GM21529 (cell line): ENCODE measurements around the gene CAB39L.
"Not testable (repeated sequence)": the region's sequence is repeated elsewhere in the genome, so short reads cannot be mapped to it uniquely, and the experiment has no call there.

Experiments
- ATAC-seq: cut with Tn5 transposase; IDR thresholded peaks from one replicate; pipeline ENCODE4 v1.9.1; 2021; ENCODE audit not compliant: unreplicated experiment

The CAB39L gene

DNA sequence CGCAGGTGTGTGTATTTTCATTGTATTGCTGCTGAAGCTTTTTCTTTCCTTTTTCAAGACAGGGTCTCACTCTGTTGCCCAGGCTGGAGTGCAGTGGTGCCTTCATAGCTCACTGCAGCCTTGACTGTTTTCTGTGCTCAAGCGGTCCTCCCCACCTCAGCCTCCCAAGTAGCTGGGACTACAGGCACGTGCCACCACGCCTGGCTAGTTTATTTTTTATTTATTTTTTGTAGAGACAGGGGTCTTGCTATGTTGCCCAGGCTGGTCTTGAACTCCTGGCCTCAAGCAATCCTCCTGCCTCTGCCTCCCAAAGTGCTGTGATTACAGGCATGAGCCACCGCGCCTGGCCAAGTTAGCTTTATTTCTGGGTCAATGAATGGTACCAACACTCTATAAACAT lies 149.1 kb downstream of the CAB39L start:
- ATAC-seq: not testable (repeated sequence)

DNA sequence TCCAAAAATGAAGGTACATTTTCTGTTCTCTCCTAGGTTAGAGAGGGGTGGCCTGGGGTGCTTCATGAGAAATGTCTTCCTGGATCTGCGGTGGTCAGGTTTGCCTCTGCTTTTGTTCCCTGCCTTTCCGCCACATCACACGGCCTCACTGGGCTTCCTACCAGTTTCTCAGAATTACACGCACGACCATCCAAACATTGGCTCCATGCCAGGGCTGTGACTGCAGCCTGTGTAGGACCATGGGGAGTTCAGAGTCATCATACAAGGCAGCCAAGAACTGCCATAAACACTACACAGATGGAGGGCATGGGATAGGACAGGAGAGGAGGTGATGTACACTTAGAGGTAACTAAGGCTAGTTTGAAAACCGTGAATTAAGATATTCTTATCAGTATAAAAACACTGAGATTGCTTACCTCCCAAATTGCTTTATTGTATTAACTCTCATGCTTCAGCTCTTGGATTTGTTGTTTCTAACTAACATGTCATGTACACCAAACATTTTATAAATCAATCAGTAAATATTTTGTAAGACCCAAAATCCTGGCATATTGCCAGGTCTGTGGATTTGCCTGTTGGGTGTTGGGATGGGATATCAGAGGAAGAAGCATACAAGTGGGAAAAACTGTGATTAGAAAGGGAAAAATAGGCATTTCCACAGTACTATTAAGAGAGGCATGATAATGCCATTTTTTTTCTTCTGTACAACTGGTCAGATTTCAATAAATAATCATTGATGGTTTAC lies 150.9 kb downstream of the CAB39L start:
- no peak for ATAC-seq

DNA sequence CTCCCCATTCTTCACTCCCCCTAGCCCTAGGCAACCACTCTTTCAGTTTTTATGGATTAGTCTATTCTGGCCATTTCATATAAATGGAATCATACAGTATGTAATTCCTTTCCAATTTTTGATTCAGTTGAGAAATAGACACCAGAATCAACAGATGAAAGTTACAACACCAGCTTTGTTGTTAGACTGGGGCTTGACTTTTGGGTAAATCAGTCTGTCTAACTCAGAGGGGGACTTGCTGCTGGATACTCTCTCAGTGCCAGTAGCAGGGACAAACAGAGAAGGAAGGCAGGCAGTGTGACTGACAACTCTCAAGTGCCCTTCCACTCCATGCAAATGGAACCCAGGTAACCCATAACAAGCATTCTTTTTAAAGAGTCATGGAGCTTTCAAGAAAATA lies 155.4 kb downstream of the CAB39L start:
- no peak for ATAC-seq

DNA sequence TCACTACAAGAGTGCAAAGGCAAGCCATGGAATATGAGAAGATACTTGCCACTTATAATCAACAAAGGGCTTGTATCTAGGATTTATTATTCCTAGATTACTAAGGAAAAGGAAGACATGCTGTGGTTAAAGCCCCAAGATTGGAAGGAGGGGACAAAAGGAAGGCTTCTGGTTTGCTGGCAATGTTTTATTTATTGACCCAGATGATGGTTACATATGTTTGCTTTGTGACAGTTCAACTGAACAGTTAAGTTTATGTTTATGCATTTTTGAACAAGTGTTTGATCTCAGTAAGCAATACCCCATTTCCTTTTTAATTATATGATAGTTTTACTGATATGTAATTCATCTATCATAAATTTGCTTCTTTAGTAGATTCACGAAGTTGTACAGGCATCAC lies 155.9 kb downstream of the CAB39L start:
- ATAC-seq: no peak

DNA sequence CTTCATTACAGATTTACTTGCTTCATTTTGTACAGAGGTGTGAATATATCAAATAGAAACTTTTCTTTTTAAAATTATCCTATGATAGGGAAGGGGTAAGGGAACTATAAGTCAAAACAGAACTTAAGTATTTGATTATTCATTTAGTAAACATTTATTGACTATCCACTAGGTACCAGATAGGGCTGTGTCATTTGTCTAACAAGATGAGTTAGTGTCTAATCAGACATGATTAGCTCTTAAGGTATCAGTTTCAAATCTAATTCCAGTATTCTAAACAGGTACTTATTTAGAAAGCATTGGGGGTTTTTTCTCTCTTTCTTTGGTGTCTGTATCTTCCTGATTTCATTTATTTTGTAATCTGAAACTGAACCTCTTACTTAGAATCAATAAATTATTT lies 164.0 kb downstream of the CAB39L start:
- no peak for ATAC-seq

DNA sequence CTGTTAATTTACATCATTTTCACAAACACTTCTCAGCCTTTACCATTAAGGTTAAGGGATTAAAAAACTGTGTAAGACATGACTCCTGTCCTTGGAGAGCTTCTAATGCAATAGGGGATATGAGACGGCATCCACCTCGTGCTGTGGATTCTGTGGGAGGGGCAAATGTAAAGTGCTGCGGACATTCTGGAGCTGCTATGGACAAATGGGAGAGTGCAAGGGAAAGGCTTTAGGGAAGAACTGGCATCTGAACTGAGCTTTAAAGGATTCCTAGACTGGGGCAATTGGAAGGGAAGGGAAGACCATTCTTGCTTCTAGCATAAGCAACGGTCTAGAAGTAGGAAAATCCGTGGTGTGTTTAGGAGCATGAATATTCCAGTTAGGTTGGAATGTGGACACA lies 164.8 kb downstream of the CAB39L start:
- no peak for ATAC-seq

DNA sequence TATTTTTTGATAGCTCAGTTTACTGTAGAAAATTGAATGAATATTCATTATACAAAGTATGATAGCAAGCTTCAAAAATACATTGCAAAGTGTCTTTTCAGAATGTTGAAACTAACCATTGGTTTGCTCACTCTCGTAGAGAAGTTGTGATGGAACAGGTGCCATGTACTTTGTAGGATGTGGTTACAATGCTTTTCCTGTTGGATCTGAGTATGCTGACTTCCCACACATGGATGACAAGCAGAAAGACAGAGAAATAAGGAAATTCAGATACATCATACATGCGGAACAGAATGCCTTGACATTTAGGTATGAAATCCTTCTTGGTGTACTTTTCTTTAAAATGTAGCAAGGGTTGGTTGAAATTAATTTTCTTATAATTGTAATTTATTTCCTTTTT lies 165.7 kb downstream of the CAB39L start:
- ATAC-seq: no peak

DNA sequence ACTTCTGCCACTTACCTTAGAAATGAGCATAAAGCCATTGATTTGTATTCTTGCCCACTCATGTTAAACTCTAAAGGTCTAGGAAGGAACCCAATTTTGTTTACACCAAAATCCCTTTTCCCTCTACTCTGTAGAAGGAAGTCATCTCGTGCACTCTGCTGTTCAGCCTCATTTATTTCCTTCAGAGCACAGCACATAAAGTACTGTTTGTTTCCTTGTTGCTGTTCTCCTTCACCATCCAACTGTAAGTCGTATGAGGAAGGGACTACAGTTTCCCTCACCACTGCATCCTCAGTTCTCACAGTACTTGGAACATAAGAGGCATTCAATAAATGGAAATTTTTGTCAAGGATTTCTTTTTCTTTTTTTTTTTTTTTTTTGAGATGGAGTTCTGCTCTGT lies 171.6 kb downstream of the CAB39L start:
- no peak for ATAC-seq

DNA sequence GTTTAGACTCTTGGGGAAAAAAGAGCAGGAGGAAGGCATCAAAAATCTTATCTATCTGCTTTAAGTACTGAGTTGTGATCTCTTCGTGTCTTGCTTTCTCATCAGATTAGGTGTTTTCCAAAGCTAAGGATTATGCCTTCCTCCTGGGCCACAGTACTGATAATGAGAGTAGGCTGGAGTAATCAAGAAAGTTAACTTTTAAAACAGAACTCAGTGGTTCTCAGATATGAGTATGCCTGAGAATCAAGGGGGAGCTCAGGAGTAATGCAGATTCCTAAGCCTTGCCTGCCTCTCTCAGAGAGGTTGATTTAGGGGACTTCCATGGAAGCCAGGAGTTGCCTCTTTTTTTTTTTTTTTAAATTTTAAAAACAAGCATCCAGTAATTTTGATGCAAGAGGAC lies 172.6 kb downstream of the CAB39L start:
- ATAC-seq: no peak

DNA sequence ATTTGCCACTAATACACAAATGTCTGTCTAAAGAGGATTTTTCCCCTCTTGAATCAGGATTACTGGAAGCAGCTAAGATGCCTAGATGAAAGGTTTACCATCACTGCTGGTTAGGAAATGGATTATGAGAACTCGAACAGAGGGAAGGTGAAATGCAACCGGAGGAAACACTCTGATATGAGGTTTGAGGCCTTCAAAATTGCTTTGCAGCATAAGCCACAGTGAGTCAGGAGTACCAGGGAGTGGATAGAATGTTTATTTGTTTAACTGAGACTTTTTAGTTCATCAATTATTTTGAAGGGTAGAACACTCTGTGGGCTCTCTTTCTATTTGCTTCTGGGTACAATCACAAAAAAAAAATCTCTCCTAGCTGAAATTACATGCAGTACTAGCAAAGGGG lies 178.0 kb downstream of the CAB39L start:
- ATAC-seq: no peak

DNA sequence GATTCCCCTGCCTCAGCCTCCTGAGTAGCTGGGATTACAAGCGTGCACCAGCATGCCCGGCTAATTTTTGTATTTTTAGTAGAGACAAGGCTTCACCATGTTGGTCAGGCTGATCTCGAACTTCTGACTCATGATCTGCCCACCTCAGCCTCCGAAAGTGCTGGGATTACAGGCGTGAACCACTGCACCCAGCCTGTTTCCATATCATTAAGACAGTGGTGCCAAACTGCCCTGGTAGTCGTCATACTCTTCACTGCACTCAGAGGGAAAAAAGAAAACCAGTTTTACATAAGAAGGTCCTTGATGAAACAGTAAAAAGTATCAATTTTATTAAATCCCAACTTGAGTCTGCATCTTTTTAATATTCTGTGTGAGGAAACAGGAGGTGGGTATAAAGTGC lies 181.2 kb downstream of the CAB39L start:
- ATAC-seq: no peak

DNA sequence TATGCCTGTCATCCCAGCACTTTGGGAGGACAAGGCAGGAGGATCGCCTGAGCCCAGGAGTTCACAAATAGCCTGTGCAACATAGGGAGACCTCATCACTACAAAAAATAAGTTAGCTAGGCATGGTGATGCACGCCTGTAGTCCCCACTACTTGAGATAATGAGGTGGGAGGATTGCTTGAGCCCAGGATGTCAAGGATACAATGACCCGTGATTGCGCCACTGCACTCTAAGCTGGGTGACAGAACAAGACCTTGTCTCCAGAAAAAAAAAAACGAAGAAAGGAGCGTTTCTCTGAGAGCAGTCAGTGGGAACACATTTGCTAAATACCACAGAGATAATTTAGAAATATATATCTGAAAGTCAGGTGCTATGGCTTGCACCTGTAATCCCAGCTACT lies 184.3 kb downstream of the CAB39L start:
- ATAC-seq: no peak
